Parathyroid adenoma (tissue), 2 donors: ENCODE measurements around the gene METTL21C.

ENCODE experiments used
- H2AFZ ChIP-seq: fragments of 300-600 bp; sonication (generic); one replicate; pipeline ENCODE4 v1.7.0; 2017; ENCODE audit warnings: antibody characterized with exemption, mild to moderate bottlenecking
- H3K27ac ChIP-seq: fragments of 300-600 bp; sonication (generic); one replicate; pipeline ENCODE4 v1.7.0; 2017
- H3K27me3 ChIP-seq: fragments of 300-600 bp; sonication (generic); one replicate; pipeline ENCODE4 v1.7.0; 2017; ENCODE audit warnings: low read length; ENCODE audit not compliant: control insufficient read depth, insufficient read depth
- H3K36me3 ChIP-seq: fragments of 300-600 bp; sonication (generic); one replicate; pipeline ENCODE4 v1.7.0; 2017; ENCODE audit warnings: low read length; ENCODE audit not compliant: control insufficient read depth, insufficient read depth
- H3K4me1 ChIP-seq: fragments of 300-600 bp; sonication (generic); one replicate; pipeline ENCODE4 v1.7.0; 2017; ENCODE audit warnings: control low read depth
- H3K4me2 ChIP-seq: fragments of 300-600 bp; sonication (generic); one replicate; pipeline ENCODE4 v1.7.0; 2017; ENCODE audit warnings: low read length
- H3K4me3 ChIP-seq: fragments of 300-600 bp; sonication (generic); one replicate; pipeline ENCODE4 v1.7.0; 2017; ENCODE audit warnings: low read depth, low read length
- H3K79me2 ChIP-seq: fragments of 300-600 bp; sonication (generic); one replicate; pipeline ENCODE4 v1.7.0; 2017; ENCODE audit warnings: control low read depth
- H3K9ac ChIP-seq: fragments of 300-600 bp; sonication (generic); one replicate; pipeline ENCODE4 v1.7.0; 2017; ENCODE audit warnings: mild to moderate bottlenecking
- H3K9me3 ChIP-seq: fragments of 300-600 bp; sonication (generic); one replicate; pipeline ENCODE4 v1.7.0; 2017; ENCODE audit warnings: low read length; ENCODE audit not compliant: control insufficient read depth
- CTCF ChIP-seq: fragments of 300-600 bp; sonication (generic); IDR thresholded peaks from one replicate; pipeline ENCODE4 v1.7.0; 2017; ENCODE audit warnings: antibody characterized with exemption, mild to moderate bottlenecking
- donor health status: primary hyperparathyroidism.

METTL21C gene

DNA sequence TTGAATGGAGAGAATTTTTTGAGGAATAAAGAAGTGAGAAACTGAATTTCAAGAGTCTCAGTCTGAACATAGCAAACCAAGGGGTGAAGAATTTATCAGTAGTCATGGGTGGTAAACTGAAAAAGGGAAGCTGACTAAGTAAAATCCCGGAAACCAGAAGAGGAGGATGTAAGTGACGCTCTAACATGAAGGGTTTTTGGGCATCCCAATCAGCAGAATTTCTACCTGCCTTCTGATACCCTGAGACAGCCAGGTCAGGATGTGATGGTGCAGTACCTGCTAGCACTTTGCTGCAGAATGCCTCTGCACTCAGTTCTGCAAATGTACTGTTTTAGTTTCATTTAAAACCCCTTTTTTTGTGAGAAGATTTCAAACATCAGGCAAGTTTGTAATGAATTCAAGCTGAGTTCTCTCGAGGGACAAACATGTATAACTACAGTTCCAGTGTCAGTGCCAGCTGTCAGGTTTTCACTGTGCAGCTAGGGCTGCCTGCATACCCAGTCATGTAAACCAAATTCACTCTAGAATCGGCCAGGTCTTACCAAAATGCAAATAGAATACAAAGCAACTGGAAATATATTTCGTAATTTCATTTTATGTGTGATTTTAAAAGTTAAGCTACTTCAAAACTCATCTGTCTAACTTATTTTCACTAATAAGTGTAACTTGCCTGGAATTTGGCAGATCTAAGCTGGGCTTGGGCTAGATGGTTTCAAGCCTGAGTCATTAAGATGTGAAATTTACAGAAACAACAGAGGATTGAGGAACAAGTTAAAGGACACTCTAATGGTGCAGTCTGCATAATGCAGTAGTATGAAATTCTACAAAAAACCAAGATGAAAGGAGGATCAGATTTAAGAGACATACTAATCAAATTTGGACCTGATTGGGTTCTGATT, 13.8 kb downstream of the METTL21C start:
- H3K4me1 ChIP-seq = no peaks in the 10 kb centered on the region
- no peaks in the 10 kb centered on the region for H3K79me2 ChIP-seq
- H3K4me2 ChIP-seq = no peak overlapping the region
- no peaks in the 10 kb centered on the region for H3K27me3 ChIP-seq
- no peak for TF ChIP-seq CTCF
- no peak overlapping the region for H3K9ac ChIP-seq
- H3K27ac ChIP-seq = no peak overlapping the region
- H2AFZ ChIP-seq = no peak overlapping the region
- H3K9me3 ChIP-seq = no peaks in the 10 kb centered on the region
- H3K36me3 ChIP-seq = no peaks in the 10 kb centered on the region
- H3K4me3 ChIP-seq = no peak overlapping the region

GRCh38 chr13:102680133-102680717, 14.6 kb downstream of the METTL21C start:
- Histone ChIP-seq H3K9me3 (no peaks in the 10 kb centered on the region), H3K9ac (no peak overlapping the region), H3K36me3 (no peaks in the 10 kb centered on the region), H3K27ac (no peak overlapping the region), H3K27me3 (no peaks in the 10 kb centered on the region), H3K4me2 (no peak overlapping the region), H2AFZ (no peak overlapping the region), H3K79me2 (no peaks in the 10 kb centered on the region), H3K4me1 (no peaks in the 10 kb centered on the region), H3K4me3 (no peak overlapping the region)
- no peak for TF ChIP-seq CTCF

- TF ChIP-seq CTCF = no peak
- Histone ChIP-seq H3K4me1 (no peaks in the 10 kb centered on the region), H2AFZ (no peak overlapping the region), H3K36me3 (no peaks in the 10 kb centered on the region), H3K79me2 (no peaks in the 10 kb centered on the region), H3K4me2 (no peak overlapping the region), H3K4me3 (no peak overlapping the region), H3K27ac (no peak overlapping the region), H3K9ac (no peak overlapping the region), H3K27me3 (no peaks in the 10 kb centered on the region), H3K9me3 (no peaks in the 10 kb centered on the region)
These were observed 15.3 kb downstream of the METTL21C start for GRCh38 chr13:102679449-102680132.

- no peak overlapping the region for H3K4me2 ChIP-seq
- no peaks in the 10 kb centered on the region for H3K79me2 ChIP-seq
- no peak for TF ChIP-seq CTCF
- H3K27me3 ChIP-seq = no peaks in the 10 kb centered on the region
- H3K9me3 ChIP-seq = no peaks in the 10 kb centered on the region
- H3K9ac ChIP-seq = no peak overlapping the region
- no peaks in the 10 kb centered on the region for H3K4me1 ChIP-seq
- no peak overlapping the region for H2AFZ ChIP-seq
- H3K27ac ChIP-seq = no peak overlapping the region
- no peaks in the 10 kb centered on the region for H3K36me3 ChIP-seq
- H3K4me3 ChIP-seq = no peak overlapping the region
These were observed 16.3 kb downstream of the METTL21C start for GRCh38 chr13:102678339-102679107.
